HG02759 (cell line): ENCODE measurements around the gene TBCK.

Source experiments
- ATAC-seq: cut with Tn5 transposase; IDR thresholded peaks from one replicate; pipeline ENCODE4 v1.9.1; 2021; ENCODE audit warnings: mild to moderate bottlenecking, moderate library complexity; ENCODE audit not compliant: unreplicated experiment

TBCK gene

DNA sequence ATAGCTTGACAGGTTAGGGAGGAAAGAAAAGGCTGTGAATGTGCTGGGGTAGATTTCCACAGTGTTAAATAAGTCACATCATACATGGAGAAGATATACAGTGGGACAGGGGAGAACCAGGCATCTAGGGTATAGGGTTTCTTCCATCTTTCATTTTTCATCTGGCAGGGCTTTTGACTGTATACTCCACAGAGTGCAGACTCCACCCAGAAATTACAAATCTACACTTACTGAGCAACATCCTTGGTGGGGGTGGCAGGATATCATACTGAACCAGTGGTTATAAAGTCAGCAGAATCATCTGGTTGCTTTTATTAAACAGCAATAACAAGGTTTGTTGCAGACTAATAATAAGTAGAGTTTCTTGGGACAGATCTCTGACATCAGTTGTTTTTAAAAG is 266.5 kb downstream of the TBCK start:
- no peak for ATAC-seq

DNA sequence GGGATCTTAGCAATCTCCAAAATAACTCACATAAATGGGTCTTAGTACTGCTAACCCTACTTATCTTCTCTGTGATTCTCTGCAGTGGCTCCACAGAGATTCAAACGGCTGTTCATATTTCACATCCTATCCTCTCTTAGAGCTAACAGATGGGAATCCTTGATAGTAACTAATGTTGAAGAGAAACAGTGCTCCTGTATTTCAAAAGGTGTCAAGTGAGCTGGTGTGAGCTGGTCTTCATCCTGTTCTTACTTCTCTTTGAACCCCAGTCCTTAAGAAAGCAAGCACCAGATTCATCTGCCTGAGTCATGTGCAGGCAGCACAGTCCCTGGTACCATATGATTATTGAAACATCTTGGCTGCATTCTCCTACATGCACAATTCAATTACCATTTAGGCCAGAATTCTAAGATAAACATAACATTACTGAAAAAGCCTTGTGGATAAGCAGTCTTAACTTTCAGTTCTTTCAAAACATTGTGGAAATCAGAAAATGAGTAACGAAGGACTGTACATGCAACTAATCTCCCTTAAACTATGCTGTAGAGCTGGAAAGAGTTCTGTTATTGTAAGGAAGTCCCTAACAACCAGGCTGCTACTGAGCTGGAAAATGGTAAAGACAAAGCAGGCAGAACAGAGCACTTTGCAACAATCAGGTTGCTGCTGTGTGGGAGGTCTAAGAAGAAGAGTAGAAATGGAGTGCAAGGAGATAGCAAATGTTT is 267.6 kb downstream of the TBCK start:
- ATAC-seq: no peak

DNA sequence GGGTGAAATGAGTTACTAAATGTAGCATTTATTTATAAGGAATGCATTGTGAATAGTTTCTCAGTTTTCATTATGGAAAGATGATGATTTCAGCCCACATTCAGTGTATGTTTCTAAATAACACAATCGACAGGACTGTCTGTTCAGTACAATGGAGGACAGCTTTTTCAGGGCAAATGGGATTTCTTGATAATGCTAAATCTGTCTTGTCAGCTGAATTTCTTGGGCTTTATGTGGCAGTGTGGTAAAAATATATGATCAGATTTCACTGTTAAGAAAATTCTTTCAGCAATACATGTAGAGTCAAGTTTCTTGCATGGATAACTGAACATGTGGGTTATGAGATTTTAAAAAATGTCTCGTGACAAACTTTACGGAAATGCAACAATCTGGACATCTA is 269.9 kb downstream of the TBCK start:
- no peak for ATAC-seq

DNA sequence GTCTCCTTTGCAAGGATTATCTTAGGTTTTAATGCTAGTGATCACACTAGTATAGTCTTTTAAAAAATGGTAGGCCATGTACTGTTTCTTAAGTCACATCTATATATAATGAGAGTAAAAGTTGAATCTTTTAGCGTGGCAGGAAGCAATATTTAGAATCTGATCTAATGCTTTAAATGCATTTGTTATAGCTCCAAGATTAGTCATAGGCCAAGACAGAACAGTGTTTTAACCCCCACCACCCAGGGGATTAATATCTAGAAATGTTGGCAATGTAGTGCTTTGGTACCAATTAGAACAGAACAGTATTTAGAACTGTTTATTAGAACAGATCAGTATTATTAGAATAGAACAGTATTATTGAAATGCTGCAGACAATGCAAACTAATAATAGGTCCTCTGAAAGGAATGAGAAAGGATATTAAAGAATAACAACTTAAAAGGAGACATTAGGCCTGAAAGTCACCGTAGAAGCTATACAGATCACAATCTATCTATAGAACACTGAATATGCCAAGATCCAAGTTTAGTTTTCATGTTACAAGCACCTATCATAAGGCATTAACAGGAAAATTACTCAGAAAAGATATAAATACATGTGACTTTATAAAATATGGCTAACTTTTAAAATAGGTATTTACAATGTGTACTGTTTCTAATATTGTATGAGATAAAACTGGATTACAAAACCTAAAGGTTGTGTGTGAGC is 274.6 kb downstream of the TBCK start:
- ATAC-seq: no peak

DNA sequence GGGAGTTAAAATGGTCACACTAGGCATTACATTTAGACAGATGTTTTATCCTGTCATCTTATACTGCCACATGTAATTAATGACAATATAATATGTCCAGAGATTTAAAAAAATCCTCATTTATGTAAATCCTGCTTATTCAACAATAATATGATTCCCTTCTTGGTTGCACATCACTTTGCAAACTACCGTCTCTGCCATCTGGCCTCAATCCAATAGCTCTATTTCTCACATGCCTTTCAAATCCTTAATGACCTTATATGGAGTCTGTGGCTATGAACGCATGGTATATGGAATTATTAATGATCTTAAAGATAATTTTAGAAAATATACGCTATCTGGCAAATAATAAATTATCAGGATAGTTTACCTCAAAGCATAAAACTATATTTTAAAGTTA is 276.2 kb downstream of the TBCK start:
- ATAC-seq: no peak

DNA sequence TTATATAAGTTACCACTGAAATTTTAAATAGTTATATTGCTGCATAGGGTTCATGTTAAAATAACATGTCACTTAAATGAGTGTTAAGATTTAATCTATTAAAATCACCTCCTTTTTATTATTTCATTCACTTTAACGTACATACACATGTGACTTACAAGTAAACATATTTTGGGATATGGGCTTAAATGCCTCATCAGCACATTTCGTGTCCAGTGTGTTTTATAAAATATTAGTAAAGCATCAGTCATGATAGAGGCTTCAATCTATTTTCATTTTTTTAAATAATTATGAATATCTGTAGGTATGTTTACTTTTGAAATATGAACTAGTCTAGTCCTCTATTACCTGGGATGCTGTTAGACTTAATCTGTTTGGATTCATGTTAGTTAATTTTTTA is 277.1 kb downstream of the TBCK start:
- ATAC-seq: no peak

DNA sequence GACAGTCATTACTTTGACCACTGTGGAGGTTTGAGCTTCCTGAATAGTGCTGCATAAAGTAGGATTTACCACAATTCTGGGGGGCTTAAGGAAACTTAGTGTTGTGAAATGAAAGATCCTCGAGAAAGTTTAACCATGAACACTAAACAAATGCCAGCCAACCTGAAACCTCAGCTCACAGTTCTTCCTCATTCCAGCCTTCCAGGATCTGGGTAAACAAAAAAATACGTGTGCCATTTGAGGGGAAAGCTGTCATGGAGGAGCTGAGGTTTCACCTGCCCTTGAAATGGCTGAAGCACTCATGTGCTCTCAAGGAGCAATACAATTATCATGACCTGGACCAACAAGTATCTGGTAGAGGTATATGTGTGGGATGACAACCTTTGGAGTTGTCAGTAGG is 278.0 kb downstream of the TBCK start:
- ATAC-seq: no peak

DNA sequence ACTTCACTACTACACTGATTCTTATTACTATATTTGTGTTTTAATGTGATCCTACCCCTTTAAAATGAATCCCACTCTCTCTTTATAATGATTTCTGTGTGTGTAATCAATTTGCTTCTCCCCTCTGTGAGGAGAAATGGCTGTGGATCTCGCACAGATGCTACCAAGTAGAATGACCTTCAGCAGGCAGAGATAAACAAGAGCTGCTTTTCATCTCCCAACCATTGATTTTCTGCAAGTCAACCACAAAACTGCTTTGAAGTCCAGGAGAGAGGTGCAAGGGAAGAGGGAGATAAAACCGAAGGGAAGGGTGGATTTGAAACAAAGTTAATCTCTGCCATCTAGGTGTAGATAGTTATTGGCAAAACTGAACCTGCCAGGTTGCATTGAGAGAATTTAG is 279.2 kb downstream of the TBCK start:
- ATAC-seq: no peak

DNA sequence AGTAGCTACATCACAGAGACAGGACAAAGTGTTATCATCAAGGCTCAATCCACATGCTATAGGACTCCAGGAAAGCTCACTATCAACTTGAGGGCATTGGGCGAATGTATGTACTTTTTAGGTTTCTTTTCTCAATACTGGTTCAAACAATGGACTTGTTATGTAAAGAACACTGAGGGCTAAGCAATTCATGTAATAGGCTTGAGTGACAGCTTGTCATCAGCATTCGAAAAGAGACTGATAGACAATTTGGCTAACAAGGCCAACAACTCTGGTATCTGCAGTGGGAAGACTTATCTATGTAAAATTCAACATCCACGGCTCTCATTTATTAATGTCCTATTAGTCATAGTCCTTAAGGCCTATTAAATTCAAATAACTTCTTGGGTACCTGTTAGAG is 279.7 kb downstream of the TBCK start:
- no peak for ATAC-seq

DNA sequence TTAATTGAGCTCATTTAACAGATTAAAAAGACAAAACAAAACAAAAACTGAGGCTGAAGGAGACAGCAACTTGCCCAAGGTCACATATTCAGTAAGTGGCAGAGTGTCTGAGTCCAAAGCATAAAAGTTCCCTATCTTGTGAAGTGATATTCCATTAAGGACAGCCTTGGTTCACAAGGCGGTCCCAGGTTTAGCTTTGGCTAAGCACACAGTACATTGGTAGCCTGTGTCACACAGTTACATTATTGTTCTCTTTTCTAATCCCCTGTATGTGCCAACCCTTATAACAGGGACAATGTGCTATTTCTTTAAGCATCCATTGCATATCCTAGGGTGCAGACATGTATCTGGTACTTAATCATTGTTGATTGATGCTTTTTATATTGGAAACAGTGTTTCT is 280.8 kb downstream of the TBCK start:
- no peak for ATAC-seq

DNA sequence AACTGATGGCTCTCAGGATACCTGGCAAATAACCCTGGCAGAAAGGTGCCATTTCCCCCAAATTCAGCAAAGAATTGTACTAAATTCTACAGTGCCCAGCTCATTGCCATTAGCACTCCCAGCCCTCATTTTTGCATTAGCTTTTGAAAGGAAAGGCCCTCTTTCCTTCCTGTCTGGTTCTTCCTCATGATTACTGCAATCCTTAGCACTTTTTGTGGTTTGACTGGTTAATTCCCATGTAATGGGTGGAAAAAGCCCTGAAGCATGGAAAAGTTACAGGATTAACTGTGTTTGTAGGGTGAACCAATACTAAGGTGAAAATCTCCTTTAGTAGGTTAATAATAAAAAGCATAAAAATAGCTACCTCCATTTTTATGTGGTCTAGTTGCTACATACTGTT is 281.3 kb downstream of the TBCK start:
- no peak for ATAC-seq

DNA sequence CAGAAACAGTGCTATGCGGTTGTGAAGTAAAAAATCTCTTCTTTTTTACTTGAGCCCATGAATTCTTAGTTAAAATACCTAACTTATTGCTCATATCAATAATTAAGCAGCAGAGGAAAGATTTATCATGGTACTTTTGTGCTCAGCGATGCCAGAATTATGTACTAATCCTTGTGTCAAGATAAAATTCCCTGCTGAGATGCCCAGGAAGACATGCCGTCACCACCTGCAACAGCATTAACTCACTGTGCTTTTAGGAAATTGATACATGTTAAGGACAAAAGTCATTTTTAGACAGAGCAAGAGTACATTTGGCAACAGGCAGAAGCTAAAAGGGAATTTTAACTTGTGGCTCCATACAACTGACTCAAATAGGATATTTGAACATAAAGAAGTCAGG is 281.8 kb downstream of the TBCK start:
- ATAC-seq: no peak

DNA sequence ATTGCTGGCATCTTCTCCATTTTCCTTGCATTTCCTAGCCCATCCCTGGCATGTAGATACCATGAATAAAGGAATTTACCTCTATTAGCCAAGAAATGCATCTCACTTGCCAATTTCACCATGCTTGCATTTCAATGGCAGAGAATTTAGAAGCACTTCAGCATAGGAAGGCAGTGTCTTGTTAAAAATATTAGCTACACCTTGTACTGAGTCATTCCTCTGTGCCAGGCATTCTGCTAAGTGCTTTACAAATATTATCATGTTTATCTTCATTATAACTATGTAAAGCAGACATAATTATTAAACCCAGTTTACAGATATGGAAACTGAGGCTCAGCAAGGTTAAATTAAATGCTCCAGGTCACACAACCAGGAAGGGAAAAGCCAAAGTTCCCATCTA is 282.5 kb downstream of the TBCK start:
- no peak for ATAC-seq

DNA sequence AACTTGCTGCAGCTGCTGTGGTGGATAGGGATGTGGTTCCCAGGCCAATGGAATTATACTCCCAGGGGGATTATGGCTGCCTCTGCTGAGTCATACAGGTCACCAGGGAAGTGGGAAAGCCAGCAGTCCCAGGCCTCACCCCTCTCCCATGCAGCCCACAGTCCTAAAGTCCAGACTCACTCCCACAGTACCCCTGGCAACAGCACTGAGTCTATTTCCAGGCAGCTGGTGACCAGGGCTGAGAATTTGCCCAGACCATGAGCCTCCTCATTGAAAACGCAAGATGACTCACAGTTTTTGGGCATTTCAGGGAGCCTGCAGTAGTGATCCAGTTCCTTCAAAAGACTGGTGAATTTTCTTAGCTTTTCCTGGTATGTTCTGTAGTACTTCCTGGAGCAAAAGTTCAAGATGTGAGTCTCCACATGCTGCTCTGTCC is 283.1 kb downstream of the TBCK start:
- no peak for ATAC-seq

DNA sequence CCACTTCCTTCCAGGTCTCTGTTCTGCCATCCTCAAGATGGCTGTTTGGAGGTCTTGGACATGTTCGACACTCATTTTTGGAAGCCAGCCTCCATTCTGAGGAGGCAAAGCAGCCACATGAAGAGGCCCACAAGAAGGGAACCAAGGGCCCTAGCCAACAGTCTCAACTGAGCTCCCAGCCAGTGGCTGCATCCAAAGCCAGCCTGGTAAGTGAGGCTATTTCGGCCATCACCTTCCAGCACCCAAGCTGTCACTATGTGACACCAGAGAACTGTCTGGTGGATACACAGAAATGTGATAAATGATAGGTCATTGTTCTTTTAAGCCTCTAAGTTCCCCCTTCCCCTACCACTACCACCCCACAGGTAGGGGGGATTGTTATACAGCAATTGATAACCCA is 293.6 kb downstream of the TBCK start:
- ATAC-seq: no peak

DNA sequence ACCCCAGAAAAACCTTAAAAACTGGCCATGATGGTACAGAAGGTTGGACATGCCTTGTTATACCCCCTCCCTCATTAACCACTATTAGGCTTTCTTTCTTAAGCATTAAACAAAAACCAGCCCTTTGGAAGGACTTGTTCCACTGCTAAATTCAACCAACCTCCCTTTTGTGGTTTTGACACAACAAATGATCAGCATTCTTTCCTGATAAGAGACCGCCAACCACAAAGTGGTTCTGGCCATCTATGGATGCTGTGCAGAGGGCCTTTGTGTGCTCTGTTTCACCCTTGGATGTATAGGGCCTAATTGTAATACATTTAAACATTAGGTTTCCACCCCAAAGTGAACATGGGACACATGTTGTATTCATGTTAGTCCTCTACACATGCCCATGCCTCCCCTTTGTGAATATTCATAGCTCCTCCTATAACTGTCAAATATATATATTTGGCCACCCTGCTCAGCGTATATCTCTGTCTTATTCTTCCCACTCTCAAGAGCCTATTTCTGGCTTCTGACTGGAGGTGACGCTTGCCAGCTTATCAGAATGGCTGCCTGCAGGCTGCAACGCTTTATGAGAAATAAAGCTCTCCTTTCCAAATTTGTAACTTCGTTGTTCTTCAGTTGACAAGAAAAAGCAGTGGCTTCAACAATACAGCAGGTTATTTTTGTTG is 294.1 kb downstream of the TBCK start:
- ATAC-seq: no peak

DNA sequence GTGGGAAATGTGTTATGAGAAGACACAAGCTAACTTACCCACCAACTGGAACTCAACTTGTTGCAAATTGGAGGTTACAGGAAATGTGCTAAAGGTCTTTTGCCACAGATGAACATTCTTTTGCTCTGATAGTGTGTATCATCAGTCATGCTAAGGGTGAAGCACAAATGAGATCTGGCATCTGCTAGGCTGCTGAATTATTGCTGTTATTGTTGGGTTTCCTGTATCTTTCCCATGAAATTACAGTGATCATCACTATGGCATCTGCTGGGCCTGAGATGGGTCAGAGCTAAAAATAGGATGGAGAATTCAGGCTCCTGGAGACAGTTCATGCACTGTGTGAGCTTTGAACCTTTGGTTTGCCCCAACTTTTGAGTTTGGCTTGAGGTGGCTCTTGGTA is 296.2 kb downstream of the TBCK start:
- no peak for ATAC-seq

DNA sequence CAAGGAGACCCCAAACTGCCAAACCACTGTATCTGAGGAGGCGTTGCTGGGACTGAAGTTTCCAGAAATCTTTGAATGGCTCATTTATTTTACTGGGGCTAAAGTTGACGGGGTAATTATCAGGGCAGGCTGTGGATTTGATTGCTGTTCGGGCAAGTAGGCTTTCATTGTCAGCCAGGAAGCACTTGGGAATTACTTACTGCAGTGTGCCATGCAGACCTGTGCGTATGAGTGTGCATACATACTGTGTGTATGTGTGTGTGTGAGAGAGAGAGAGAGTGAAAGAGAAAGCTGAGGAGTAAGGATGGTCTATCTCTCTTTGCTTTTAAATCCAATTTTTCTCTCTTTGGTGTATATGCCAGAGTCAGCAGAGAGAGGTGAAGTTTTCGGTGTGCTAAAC is 298.0 kb downstream of the TBCK start:
- no peak for ATAC-seq

DNA sequence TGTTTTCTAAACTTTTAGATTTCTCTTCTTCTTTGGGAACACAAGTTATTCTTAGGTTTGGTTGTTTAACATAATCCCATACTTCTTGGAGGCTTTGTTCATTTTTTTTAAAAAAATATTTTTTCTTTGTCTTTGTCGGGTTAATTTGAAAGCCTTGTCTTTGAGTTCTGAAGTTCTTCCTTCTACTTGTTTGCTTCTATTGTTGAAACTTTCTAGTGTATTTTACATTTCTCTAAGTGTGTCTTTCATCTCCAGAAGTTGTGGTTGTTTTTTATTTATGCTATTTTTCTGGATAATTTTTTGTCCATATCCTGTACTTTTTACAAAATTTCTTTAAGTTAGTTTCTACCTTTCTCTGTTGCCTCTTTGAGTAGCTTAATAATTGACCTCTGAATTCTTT is 304.6 kb downstream of the TBCK start:
- ATAC-seq: no peak

DNA sequence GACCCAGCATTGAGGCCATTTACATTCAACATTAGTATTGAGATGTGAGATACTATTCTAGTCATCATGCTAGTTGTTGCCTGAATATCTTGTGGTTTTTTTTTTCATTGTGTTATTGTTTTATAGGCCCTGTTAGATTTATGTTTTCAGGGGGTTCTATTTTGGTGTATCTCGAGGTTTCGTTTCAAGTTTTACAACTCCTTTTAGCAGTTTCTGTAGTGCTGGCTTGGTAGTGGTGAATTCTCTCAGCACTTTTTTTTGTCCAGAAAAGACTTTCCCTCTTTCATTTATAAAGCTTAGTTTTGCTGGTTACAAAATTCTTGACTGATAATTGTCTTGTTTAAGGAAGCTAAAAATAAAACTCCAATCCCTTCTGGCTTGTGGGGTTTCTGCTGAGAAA is 305.2 kb downstream of the TBCK start:
- ATAC-seq: no peak

DNA sequence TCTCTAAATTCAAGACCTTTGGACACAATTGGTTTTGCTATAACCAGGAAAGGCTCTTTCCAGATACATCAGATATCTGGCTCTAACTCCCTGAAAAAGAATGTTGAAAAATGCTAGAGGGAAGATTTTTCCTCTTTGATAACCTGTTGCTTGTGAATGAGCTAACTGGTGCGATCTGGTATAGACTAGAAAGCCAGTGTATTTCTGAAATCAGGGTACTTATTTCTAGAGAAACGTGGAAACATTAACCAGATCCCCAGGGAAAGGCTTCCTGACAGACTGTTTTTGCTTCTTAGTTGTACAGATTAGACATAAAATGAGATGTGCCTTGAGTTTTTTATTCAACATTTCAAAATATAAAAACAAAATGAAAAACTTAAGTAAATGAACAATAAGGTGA is 313.0 kb downstream of the TBCK start:
- ATAC-seq: no peak
